H1 (cell line): ENCODE results near the gene PHACTR1. TPM values are rescaled to one million over a fixed set of nuclear protein-coding genes. Genes with fewer than 3 reads are reported as not detected.

Source experiments
- NRF1 ChIP-seq: IDR thresholded peaks from 2 replicates; pipeline ENCODE4 v1.6.1; 2011; ENCODE audit warnings: mild to moderate bottlenecking, low read depth, low read length, improper control_type of control experiment
- SIN3A ChIP-seq, 2 experiments: IDR thresholded peaks in 1 of 2; conservative IDR thresholded peaks in 1 of 2; 2 replicates each; pipeline ENCODE4 v1.6.1; 2011 to 2012; ENCODE audit warnings: low read length in 2 of 2, improper control_type of control experiment in 1 of 2, low read depth in 1 of 2, mild to moderate bottlenecking in 1 of 2
- SRF ChIP-seq: IDR thresholded peaks from 2 replicates; pipeline ENCODE4 v1.6.1; 2011; ENCODE audit warnings: mild to moderate bottlenecking, low read depth, low read length, moderate library complexity
- polyA plus RNA-seq, 7 experiments: library from polyadenylated mRNA; depleted of rRNA in 3 of 7; stranded (reverse) in 5 of 7; unstranded in 2 of 7; fragments of >200 nt in 5 of 7; fragments of 200-250 nt in 2 of 7; gene quantifications; 1 replicate in 5 of 7; 2 replicates in 1 of 7; 4 replicates in 1 of 7; pipeline versions ENCODE4 v1.2.1 to v1.2.3, GENCODE V29; 2011 to 2013; ENCODE audit warnings: missing spikeins in 2 of 7, mixed read lengths in 2 of 7
- total RNA-seq: library from RNA; stranded (reverse); fragmentation: NEBNext Ultra II Directional; extraction: Animal tissue kit (Norgen Biotek cat#: 25700); gene quantifications from 2 replicates; pipeline ENCODE4 v1.2.1, GENCODE V29; 2021

PHACTR1 gene
- total and polyA plus RNA-seq, 2 of the 8 experiments (the other 6 are each of a cell fraction or from before 2014, with no cell fraction given): 3.9 to 17.1 TPM

GRCh38 chr6:13212096-13212495 lies 495.5 kb downstream of the PHACTR1 start (continued):
- TF ChIP-seq SIN3A (conservative IDR thresholded peaks at IDR 0.05 in 1 of 2, IDR thresholded peaks at IDR 0.05 in 1 of 2; ENCODE audit: low read depth in 1 of 2, low read length in 2 of 2): no peak
- no peak for TF ChIP-seq SRF
- no peak for TF ChIP-seq NRF1
